ENCODE data around the gene AQP12A.

Gene AQP12A

GRCh38 chr2:240707821-240708220, 16.2 kb downstream of the AQP12A start:
- no peaks in the 10 kb centered on the region for H3K79me2 ChIP-seq (ENCODE audit: insufficient read depth, low read length)
- peaks cover 3% of the 10 kb centered on the region for H4K20me1 ChIP-seq (ENCODE audit: insufficient read depth, low read length)
- H3K27me3 ChIP-seq (ENCODE audit: insufficient read depth, low read length, poor library complexity): peaks cover 36% of the 10 kb centered on the region
- peaks cover 6% of the 10 kb centered on the region; the same call in 1 of the 2 replicates for H3K4me1 ChIP-seq (ENCODE audit: insufficient read depth, low read length)
- no peak overlapping the region for H3K4me2 ChIP-seq (ENCODE audit: insufficient read depth, low read length)
- no peak overlapping the region for H3K4me3 ChIP-seq (ENCODE audit: low read depth in 1 of 2, low read length in 2 of 2)
- H3K9ac ChIP-seq (ENCODE audit: low read depth, low read length): no peak overlapping the region
- DNase-seq (no peak), ATAC-seq (ENCODE audit: insufficient read depth, low read depth) (no peak)
- no peak for TF ChIP-seq CTCF (IDR thresholded peaks at IDR 0.05; ENCODE audit: borderline replicate concordance, extremely low read depth, low read length, poor library complexity, severe bottlenecking)
- no peak for TF ChIP-seq EZH2 (IDR thresholded peaks at IDR 0.05; ENCODE audit: borderline replicate concordance, low read depth, low read length, severe bottlenecking)
- no peak overlapping the region for H3K27ac ChIP-seq (ENCODE audit: low read length)
- no peaks in the 10 kb centered on the region for H3K36me3 ChIP-seq (ENCODE audit: insufficient read depth, low read length)
- H2AFZ ChIP-seq (ENCODE audit: low read depth, low read length): no peak overlapping the region
- H3K9me3 ChIP-seq (ENCODE audit: insufficient read depth, low read length, severe bottlenecking): no peaks in the 10 kb centered on the region

DNA sequence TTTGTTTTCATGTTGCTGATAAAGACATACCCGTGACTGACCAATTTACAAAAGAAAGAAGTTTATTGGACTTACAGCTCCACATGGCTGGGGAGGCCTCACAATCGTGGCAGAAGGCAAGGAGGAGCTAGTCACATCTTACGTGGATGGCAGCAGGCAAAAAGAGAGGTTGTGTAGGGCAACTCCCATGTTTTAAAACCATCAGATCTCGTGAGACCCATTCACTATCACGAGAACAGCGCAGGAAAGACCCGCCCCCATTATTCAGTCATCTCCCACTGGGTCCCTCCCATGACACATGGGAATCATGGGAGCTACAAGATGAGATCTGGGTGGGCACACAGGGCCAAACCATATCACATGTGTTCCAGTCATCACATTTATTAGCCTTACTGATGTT, 16.8 kb downstream of the AQP12A start:
- DNase-seq: no peak
- TF ChIP-seq EZH2 (IDR thresholded peaks at IDR 0.05; ENCODE audit: borderline replicate concordance, low read depth, low read length, severe bottlenecking) (no peak), CTCF (IDR thresholded peaks at IDR 0.05; ENCODE audit: borderline replicate concordance, extremely low read depth, low read length, poor library complexity, severe bottlenecking) (no peak)
- Histone ChIP-seq H3K9me3 (ENCODE audit: insufficient read depth, low read length, severe bottlenecking) (no peaks in the 10 kb centered on the region), H3K4me2 (ENCODE audit: insufficient read depth, low read length) (no peak overlapping the region), H3K36me3 (ENCODE audit: insufficient read depth, low read length) (no peaks in the 10 kb centered on the region), H2AFZ (ENCODE audit: low read depth, low read length) (no peak overlapping the region), H3K4me3 (ENCODE audit: low read depth in 1 of 2, low read length in 2 of 2) (no peak overlapping the region), H3K27me3 (ENCODE audit: insufficient read depth, low read length, poor library complexity) (peaks cover 36% of the 10 kb centered on the region), H3K4me1 (ENCODE audit: insufficient read depth, low read length) (peaks cover 6% of the 10 kb centered on the region; the same call in 1 of the 2 replicates), H3K27ac (ENCODE audit: low read length) (no peak overlapping the region), H3K79me2 (ENCODE audit: insufficient read depth, low read length) (no peaks in the 10 kb centered on the region), H4K20me1 (ENCODE audit: insufficient read depth, low read length) (peaks cover 3% of the 10 kb centered on the region), H3K9ac (ENCODE audit: low read depth, low read length) (no peak overlapping the region)
- ATAC-seq (ENCODE audit: insufficient read depth, low read depth): no peak

DNA sequence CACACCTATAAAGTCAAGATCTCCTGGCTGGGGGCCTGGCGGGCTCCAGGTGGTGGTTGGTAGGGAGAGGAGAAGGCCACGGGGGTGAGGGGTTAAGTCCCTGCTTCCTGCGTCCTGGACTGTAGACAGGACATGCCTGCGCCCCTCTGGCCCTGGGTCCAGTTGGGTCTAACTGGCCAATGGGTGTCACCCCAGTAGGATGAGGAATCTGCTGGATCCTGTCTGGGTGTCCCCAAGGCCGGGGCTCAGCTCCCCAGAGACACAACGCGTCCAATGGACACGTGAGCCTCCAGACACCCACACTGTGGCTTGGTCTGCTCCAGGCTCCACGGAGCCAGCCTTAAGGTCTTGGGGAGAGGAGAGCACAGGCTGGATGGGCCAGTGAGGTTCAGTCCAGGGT, 19.6 kb downstream of the AQP12A start:
- Histone ChIP-seq H3K27ac (ENCODE audit: low read length) (no peak overlapping the region), H3K9ac (ENCODE audit: low read depth, low read length) (no peak overlapping the region), H3K36me3 (ENCODE audit: insufficient read depth, low read length) (no peaks in the 10 kb centered on the region), H3K4me3 (ENCODE audit: low read depth in 1 of 2, low read length in 2 of 2) (no peak overlapping the region), H3K27me3 (ENCODE audit: insufficient read depth, low read length, poor library complexity) (peaks cover 14% of the 10 kb centered on the region), H3K9me3 (ENCODE audit: insufficient read depth, low read length, severe bottlenecking) (no peaks in the 10 kb centered on the region), H3K4me1 (ENCODE audit: insufficient read depth, low read length) (no peaks in the 10 kb centered on the region), H3K4me2 (ENCODE audit: insufficient read depth, low read length) (no peak overlapping the region), H4K20me1 (ENCODE audit: insufficient read depth, low read length) (peaks cover 3% of the 10 kb centered on the region), H3K79me2 (ENCODE audit: insufficient read depth, low read length) (no peaks in the 10 kb centered on the region), H2AFZ (ENCODE audit: low read depth, low read length) (no peak overlapping the region)
- DNase-seq: no peak
- ATAC-seq (ENCODE audit: insufficient read depth, low read depth): no peak
- TF ChIP-seq CTCF (IDR thresholded peaks at IDR 0.05; ENCODE audit: borderline replicate concordance, extremely low read depth, low read length, poor library complexity, severe bottlenecking) (no peak), EZH2 (IDR thresholded peaks at IDR 0.05; ENCODE audit: borderline replicate concordance, low read depth, low read length, severe bottlenecking) (no peak)

DNA sequence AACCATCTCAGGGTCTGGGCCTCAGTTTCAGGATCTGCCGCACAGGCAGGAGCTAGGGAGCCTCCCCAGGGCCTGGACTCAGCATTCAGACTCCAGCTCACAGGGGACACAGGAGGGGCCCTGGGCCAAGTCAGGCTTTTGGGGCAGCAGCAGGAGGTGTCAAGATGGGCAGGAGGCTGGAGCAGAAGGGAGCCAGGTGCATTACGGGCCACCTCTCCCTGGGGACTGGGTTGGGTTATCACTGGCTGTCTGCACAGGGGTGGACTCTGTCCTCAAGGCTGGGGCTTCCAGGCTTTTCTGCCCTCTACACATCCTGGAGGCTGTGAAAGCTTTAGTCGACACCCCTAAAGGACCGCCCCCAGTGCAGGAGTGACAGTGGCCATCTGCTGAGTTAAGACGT, 20.0 kb downstream of the AQP12A start:
- no peak for ATAC-seq (ENCODE audit: insufficient read depth, low read depth)
- Histone ChIP-seq H3K9ac (ENCODE audit: low read depth, low read length) (no peak overlapping the region), H3K27me3 (ENCODE audit: insufficient read depth, low read length, poor library complexity) (peaks cover 11% of the 10 kb centered on the region)

More for the DNA sequence above, 20.0 kb downstream of the AQP12A start:
- H3K36me3 ChIP-seq (ENCODE audit: insufficient read depth, low read length): no peaks in the 10 kb centered on the region
- H3K27ac ChIP-seq (ENCODE audit: low read length): no peak overlapping the region
- no peak overlapping the region for H3K4me2 ChIP-seq (ENCODE audit: insufficient read depth, low read length)
- peaks cover 3% of the 10 kb centered on the region for H4K20me1 ChIP-seq (ENCODE audit: insufficient read depth, low read length)
- H3K9me3 ChIP-seq (ENCODE audit: insufficient read depth, low read length, severe bottlenecking): no peaks in the 10 kb centered on the region
- no peak overlapping the region for H3K4me3 ChIP-seq (ENCODE audit: low read depth in 1 of 2, low read length in 2 of 2)
- no peaks in the 10 kb centered on the region for H3K4me1 ChIP-seq (ENCODE audit: insufficient read depth, low read length)
- no peak overlapping the region for H2AFZ ChIP-seq (ENCODE audit: low read depth, low read length)
- TF ChIP-seq EZH2 (IDR thresholded peaks at IDR 0.05; ENCODE audit: borderline replicate concordance, low read depth, low read length, severe bottlenecking) (no peak), CTCF (IDR thresholded peaks at IDR 0.05; ENCODE audit: borderline replicate concordance, extremely low read depth, low read length, poor library complexity, severe bottlenecking) (no peak)
- no peaks in the 10 kb centered on the region for H3K79me2 ChIP-seq (ENCODE audit: insufficient read depth, low read length)
- DNase-seq: no peak
